GM21786 (cell line): Measurements from ENCODE around the gene NMNAT2.
"Not testable (repeated sequence)": the region's sequence is repeated elsewhere in the genome, so short reads cannot be mapped to it uniquely, and the experiment has no call there.

ENCODE experiments used
- ATAC-seq: cut with Tn5 transposase; IDR thresholded peaks from one replicate; pipeline ENCODE4 v1.9.1; 2021; ENCODE audit not compliant: unreplicated experiment

Gene NMNAT2

GRCh38 chr1:183291216-183291762 lies 126.9 kb downstream of the NMNAT2 start:
- ATAC-seq, result no peak

- no peak for ATAC-seq
These were observed 127.6 kb downstream of the NMNAT2 start for GRCh38 chr1:183290628-183291027.

GRCh38 chr1:183289051-183289496 lies 129.1 kb downstream of the NMNAT2 start:
- no peak for ATAC-seq

- no peak for ATAC-seq
These were observed 129.6 kb downstream of the NMNAT2 start for GRCh38 chr1:183288583-183288982.

GRCh38 chr1:183287191-183287675 lies 130.9 kb downstream of the NMNAT2 start:
- no peak for ATAC-seq

GRCh38 chr1:183285746-183286145 lies 132.4 kb downstream of the NMNAT2 start:
- ATAC-seq, result no peak

- ATAC-seq, result no peak
These were observed 132.9 kb downstream of the NMNAT2 start for GRCh38 chr1:183285256-183285655.

- no peak for ATAC-seq
These were observed 134.1 kb downstream of the NMNAT2 start for GRCh38 chr1:183284086-183284485.

- ATAC-seq, result no peak
These were observed 134.9 kb downstream of the NMNAT2 start for GRCh38 chr1:183283286-183283685.

- no peak for ATAC-seq
These were observed 135.9 kb downstream of the NMNAT2 start for GRCh38 chr1:183282101-183282855.

GRCh38 chr1:183281553-183282091 lies 136.6 kb downstream of the NMNAT2 start:
- ATAC-seq, result peak; percentile 77

GRCh38 chr1:183281039-183281438 lies 137.1 kb downstream of the NMNAT2 start:
- no peak for ATAC-seq

GRCh38 chr1:183279835-183280234 lies 138.3 kb downstream of the NMNAT2 start:
- ATAC-seq, result no peak

- no peak for ATAC-seq
These were observed 139.2 kb downstream of the NMNAT2 start for GRCh38 chr1:183278739-183279591.

- ATAC-seq, result no peak
These were observed 140.1 kb downstream of the NMNAT2 start for GRCh38 chr1:183277821-183278738.

- no peak for ATAC-seq
These were observed 141.6 kb downstream of the NMNAT2 start for GRCh38 chr1:183276386-183277080.

GRCh38 chr1:183275322-183275721 lies 142.9 kb downstream of the NMNAT2 start:
- ATAC-seq, result no peak

GRCh38 chr1:183274836-183275235 lies 143.3 kb downstream of the NMNAT2 start:
- ATAC-seq, result no peak

- ATAC-seq, result not testable (repeated sequence)
These were observed 144.2 kb downstream of the NMNAT2 start for GRCh38 chr1:183273984-183274383.

GRCh38 chr1:183273300-183273699 lies 144.9 kb downstream of the NMNAT2 start:
- ATAC-seq, result no peak
